HEK293 (cell line): ENCODE data around the gene TUBB2A.

Experiments
- ZBTB7A ChIP-seq: fragments of 450-650 bp; formaldehyde crosslinking; IDR thresholded peaks from 2 replicates; pipeline ENCODE4 v1.5.1; 2016; ENCODE audit warnings: low read depth, missing biosample characterization, missing genetic modification characterization
- ZFP3 ChIP-seq: fragments of 450-650 bp; formaldehyde crosslinking; IDR thresholded peaks from 2 replicates; pipeline ENCODE4 v1.5.1; 2016; ENCODE audit warnings: low read depth, missing biosample characterization, missing genetic modification characterization
- ZIC2 ChIP-seq: fragments of 450-650 bp; formaldehyde crosslinking; IDR thresholded peaks from 2 replicates; pipeline ENCODE4 v1.5.1; 2016; ENCODE audit warnings: missing biosample characterization, missing genetic modification characterization
- TF ChIP-seq, protein P1 (sequence below): fragments of 450-650 bp; formaldehyde crosslinking; IDR thresholded peaks from 2 replicates; pipeline ENCODE4 v1.5.1; 2016; ENCODE audit warnings: missing biosample characterization, missing genetic modification characterization
- TF ChIP-seq, protein P2 (sequence below): fragments of 450-650 bp; formaldehyde crosslinking; IDR thresholded peaks from 2 replicates; pipeline ENCODE4 v1.5.1; 2016; ENCODE audit warnings: missing biosample characterization, missing genetic modification characterization

DNA sequence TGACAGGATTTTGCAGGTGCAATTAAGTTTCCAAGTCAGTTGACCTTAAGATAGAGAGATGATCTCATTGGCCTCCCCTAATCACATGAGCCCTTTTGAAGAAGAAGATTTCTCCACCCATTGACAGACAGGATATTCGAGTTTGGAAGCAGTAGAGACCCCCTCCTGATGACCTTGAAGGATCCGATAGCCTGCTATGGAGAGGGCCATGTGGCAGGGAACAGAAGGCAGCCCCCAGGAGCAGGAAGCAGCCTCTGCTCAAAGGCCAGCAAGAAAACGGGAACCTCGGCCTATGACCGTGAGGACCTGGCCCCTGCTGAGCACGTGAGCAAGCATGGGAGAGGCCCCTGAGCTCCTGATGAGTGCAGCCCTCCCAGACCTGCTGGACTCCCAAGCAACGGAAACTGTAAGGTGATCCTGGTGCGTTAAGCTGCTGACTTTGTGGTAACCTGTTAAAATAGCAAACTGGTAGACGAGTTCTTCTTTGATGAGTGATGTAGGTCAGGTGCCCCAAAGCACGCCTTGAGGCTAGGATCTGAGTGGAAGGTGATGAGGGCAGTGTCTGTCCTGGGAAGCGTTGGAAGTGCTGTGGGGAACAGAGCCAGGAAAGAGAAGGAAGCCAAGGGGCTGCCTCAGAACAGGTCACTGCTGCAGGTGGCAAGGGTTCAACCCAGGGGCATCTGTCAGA lies 18.5 kb upstream of the TUBB2A start:
- no peak for TF ChIP-seq ZBTB7A (tag by site-specific recombination)
- no peak for TF ChIP-seq ZFP3 (tag by site-specific recombination)
- TF ChIP-seq, protein P1, sequence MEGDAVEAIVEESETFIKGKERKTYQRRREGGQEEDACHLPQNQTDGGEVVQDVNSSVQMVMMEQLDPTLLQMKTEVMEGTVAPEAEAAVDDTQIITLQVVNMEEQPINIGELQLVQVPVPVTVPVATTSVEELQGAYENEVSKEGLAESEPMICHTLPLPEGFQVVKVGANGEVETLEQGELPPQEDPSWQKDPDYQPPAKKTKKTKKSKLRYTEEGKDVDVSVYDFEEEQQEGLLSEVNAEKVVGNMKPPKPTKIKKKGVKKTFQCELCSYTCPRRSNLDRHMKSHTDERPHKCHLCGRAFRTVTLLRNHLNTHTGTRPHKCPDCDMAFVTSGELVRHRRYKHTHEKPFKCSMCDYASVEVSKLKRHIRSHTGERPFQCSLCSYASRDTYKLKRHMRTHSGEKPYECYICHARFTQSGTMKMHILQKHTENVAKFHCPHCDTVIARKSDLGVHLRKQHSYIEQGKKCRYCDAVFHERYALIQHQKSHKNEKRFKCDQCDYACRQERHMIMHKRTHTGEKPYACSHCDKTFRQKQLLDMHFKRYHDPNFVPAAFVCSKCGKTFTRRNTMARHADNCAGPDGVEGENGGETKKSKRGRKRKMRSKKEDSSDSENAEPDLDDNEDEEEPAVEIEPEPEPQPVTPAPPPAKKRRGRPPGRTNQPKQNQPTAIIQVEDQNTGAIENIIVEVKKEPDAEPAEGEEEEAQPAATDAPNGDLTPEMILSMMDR (tag by site-specific recombination): no peak
- peak; percentile 15; the same call in 1 of the 2 replicates for TF ChIP-seq ZIC2 (tag by site-specific recombination)
- TF ChIP-seq, protein P2, sequence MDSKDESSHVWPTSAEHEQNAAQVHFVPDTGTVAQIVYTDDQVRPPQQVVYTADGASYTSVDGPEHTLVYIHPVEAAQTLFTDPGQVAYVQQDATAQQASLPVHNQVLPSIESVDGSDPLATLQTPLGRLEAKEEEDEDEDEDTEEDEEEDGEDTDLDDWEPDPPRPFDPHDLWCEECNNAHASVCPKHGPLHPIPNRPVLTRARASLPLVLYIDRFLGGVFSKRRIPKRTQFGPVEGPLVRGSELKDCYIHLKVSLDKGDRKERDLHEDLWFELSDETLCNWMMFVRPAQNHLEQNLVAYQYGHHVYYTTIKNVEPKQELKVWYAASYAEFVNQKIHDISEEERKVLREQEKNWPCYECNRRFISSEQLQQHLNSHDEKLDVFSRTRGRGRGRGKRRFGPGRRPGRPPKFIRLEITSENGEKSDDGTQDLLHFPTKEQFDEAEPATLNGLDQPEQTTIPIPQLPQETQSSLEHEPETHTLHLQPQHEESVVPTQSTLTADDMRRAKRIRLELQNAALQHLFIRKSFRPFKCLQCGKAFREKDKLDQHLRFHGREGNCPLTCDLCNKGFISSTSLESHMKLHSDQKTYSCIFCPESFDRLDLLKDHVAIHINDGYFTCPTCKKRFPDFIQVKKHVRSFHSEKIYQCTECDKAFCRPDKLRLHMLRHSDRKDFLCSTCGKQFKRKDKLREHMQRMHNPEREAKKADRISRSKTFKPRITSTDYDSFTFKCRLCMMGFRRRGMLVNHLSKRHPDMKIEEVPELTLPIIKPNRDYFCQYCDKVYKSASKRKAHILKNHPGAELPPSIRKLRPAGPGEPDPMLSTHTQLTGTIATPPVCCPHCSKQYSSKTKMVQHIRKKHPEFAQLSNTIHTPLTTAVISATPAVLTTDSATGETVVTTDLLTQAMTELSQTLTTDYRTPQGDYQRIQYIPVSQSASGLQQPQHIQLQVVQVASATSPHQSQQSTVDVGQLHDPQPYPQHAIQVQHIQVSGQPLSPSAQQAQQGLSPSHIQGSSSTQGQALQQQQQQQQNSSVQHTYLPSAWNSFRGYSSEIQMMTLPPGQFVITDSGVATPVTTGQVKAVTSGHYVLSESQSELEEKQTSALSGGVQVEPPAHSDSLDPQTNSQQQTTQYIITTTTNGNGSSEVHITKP (tag by site-specific recombination): peak; percentile 5; the same call in 1 of the 2 replicates
